SH-SY5Y (cell line): ENCODE measurements around the gene KHNYN.

ENCODE experiments used
- GATA2 ChIP-seq: IDR thresholded peaks from 2 replicates; pipeline ENCODE4 v1.6.1; 2011; ENCODE audit warnings: mild to moderate bottlenecking, low read depth, low read length
- GATA3 ChIP-seq: IDR thresholded peaks from 2 replicates; pipeline ENCODE4 v1.6.1; 2011; ENCODE audit warnings: low read depth, mild to moderate bottlenecking, low read length, moderate library complexity

DNA sequence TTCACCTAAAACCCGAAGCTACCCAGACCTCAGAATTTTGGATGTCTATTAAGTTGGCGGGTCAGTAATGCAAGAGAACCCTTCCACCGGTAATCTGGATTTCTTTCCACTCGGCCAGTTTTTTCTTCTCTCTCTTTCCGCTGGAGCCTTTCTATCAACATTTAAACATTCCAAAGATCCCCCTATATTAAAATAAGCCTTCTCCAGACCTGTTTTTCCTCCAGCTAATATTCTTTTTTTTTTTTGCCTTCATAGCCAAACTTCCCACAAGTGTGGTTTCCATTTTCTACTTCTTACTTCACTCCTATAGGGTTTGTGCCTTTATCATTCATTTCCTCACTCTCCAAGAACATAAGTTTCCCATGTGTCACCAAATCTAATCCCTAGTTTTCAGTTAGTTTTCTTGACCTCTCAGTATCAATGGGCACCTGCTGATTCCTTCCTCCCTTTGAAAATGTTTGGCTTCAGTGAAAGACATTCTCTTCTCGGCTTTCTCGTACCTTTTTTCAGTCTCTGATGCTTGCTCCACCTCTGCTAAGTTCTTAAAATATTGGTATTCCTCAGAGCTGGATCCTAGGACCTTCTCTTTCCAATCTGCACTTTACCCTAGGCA is 13.4 kb downstream of the KHNYN start:
- TF ChIP-seq GATA3 (no peak), GATA2 (no peak)
